ENCODE data around the gene ABCG1.

- TF ChIP-seq CTCF (conservative IDR thresholded peaks at IDR 0.05; ENCODE audit: low read length) (no peak), EZH2phosphoT487 (IDR thresholded peaks at IDR 0.05; ENCODE audit: borderline replicate concordance, low read depth, low read length) (no peak)
Observed at GRCh38 chr21:42216726-42217572, 2.0 kb upstream of the ABCG1 start.
